ENCODE data around the gene SH3RF2.

The SH3RF2 gene

GRCh38 chr5:145921211-145921610 lies 15.2 kb upstream of the SH3RF2 start:
- no peak for DNase-seq (ENCODE audit: low read depth)

- DNase-seq (ENCODE audit: low read depth) = no peak
These were observed 14.3 kb upstream of the SH3RF2 start for GRCh38 chr5:145922059-145922458.

GRCh38 chr5:145923405-145923804 lies 13.0 kb upstream of the SH3RF2 start:
- no peak for DNase-seq (ENCODE audit: low read depth)

GRCh38 chr5:145924849-145925248 lies 11.5 kb upstream of the SH3RF2 start:
- DNase-seq (ENCODE audit: low read depth) = no peak

- peak; percentile 94 for DNase-seq (ENCODE audit: low read depth)
These were observed 11.0 kb upstream of the SH3RF2 start for GRCh38 chr5:145925353-145925752.

GRCh38 chr5:145925803-145926202 lies 10.6 kb upstream of the SH3RF2 start:
- DNase-seq (ENCODE audit: low read depth) = peak; percentile 78

GRCh38 chr5:145931718-145932117 lies 4.7 kb upstream of the SH3RF2 start:
- DNase-seq (ENCODE audit: low read depth) = no peak

GRCh38 chr5:145934276-145934675 lies 2.1 kb upstream of the SH3RF2 start:
- DNase-seq (ENCODE audit: low read depth) = no peak

GRCh38 chr5:145937432-145938250 lies 1.3 kb downstream of the SH3RF2 start:
- DNase-seq (ENCODE audit: low read depth) = no peak

GRCh38 chr5:145938776-145939539 lies 2.6 kb downstream of the SH3RF2 start:
- DNase-seq (ENCODE audit: low read depth) = no peak

GRCh38 chr5:145939540-145940065 lies 3.2 kb downstream of the SH3RF2 start:
- DNase-seq (ENCODE audit: low read depth) = no peak

- no peak for DNase-seq (ENCODE audit: low read depth)
These were observed 4.7 kb downstream of the SH3RF2 start for GRCh38 chr5:145941096-145941447.

- DNase-seq (ENCODE audit: low read depth) = no peak
These were observed 5.2 kb downstream of the SH3RF2 start for GRCh38 chr5:145941448-145942130.

GRCh38 chr5:145942201-145942600 lies 5.8 kb downstream of the SH3RF2 start:
- DNase-seq (ENCODE audit: low read depth) = no peak

GRCh38 chr5:145942749-145943148 lies 6.4 kb downstream of the SH3RF2 start:
- no peak for DNase-seq (ENCODE audit: low read depth)

- DNase-seq (ENCODE audit: low read depth) = no peak
These were observed 7.3 kb downstream of the SH3RF2 start for GRCh38 chr5:145943674-145944121.

- no peak for DNase-seq (ENCODE audit: low read depth)
These were observed 8.0 kb downstream of the SH3RF2 start for GRCh38 chr5:145944328-145944727.

- no peak for DNase-seq (ENCODE audit: low read depth)
These were observed 9.3 kb downstream of the SH3RF2 start for GRCh38 chr5:145945620-145946111.

GRCh38 chr5:145946112-145946861 lies 9.9 kb downstream of the SH3RF2 start:
- peak; percentile 76 for DNase-seq (ENCODE audit: low read depth)

GRCh38 chr5:145947581-145947980 lies 11.2 kb downstream of the SH3RF2 start:
- DNase-seq (ENCODE audit: low read depth) = no peak

GRCh38 chr5:145948047-145948446 lies 11.7 kb downstream of the SH3RF2 start:
- DNase-seq (ENCODE audit: low read depth) = no peak

- no peak for DNase-seq (ENCODE audit: low read depth)
These were observed 12.5 kb downstream of the SH3RF2 start for GRCh38 chr5:145948921-145949320.

All from GM04503 (cell line).